SK-N-DZ (cell line): Measurements from ENCODE around the gene TSPAN4.

Experiments
- DNase-seq: peaks from one replicate; pipeline ENCODE4 v3.0.0-alpha.2; 2015; ENCODE audit warnings: low spot score

TSPAN4 gene

GRCh38 chr11:803770-804598 lies 38.7 kb upstream of the TSPAN4 start:
- no peak for DNase-seq

- DNase-seq, result no peak
Measured at GRCh38 chr11:804599-804964, 38.1 kb upstream of the TSPAN4 start.

- no peak for DNase-seq
Measured at GRCh38 chr11:808427-809286, 34.0 kb upstream of the TSPAN4 start.

GRCh38 chr11:809287-810039 lies 33.2 kb upstream of the TSPAN4 start, which contains the start of gene RPLP2:
Gene RPLP2, plus strand, starts transcription at chr11:809967. Its CDS starts 268 bp downstream, at chr11:810235.
- DNase-seq, result peak; percentile 97

- DNase-seq, result no peak
Measured at GRCh38 chr11:810040-810567, 32.5 kb upstream of the TSPAN4 start.

- DNase-seq, result no peak
Measured at GRCh38 chr11:811446-812245, 31.0 kb upstream of the TSPAN4 start.

- no peak for DNase-seq
Measured at GRCh38 chr11:812390-812789, 30.3 kb upstream of the TSPAN4 start.

- DNase-seq, result no peak
Measured at GRCh38 chr11:813072-813455, 29.6 kb upstream of the TSPAN4 start.

GRCh38 chr11:813456-814096 lies 29.1 kb upstream of the TSPAN4 start:
- DNase-seq, result no peak

- no peak for DNase-seq
Measured at GRCh38 chr11:815675-816432, 26.8 kb upstream of the TSPAN4 start.

- DNase-seq, result no peak
Measured at GRCh38 chr11:816433-816779, 26.2 kb upstream of the TSPAN4 start.

GRCh38 chr11:818396-819128 lies 24.1 kb upstream of the TSPAN4 start, which contains the start of gene PNPLA2:
Gene PNPLA2, plus strand, starts transcription at chr11:818914. Its CDS starts 805 bp downstream, at chr11:819719.
- DNase-seq, result no peak

GRCh38 chr11:819129-819931 lies 23.3 kb upstream of the TSPAN4 start:
- DNase-seq, result peak; percentile 84

GRCh38 chr11:819943-820649 lies 22.6 kb upstream of the TSPAN4 start:
- DNase-seq, result peak; percentile 84

GRCh38 chr11:820655-821511 lies 21.8 kb upstream of the TSPAN4 start:
- DNase-seq, result no peak
